Brain pericyte (primary cell): ENCODE data around the gene TROAP.
"Not testable (repeated sequence)": the region's sequence is repeated elsewhere in the genome, so short reads cannot be mapped to it uniquely, and the experiment has no call there.

Experiments used
- DNase-seq: peaks from one replicate; pipeline ENCODE4 v3.0.0-alpha.2; 2012; ENCODE audit warnings: low read depth, low spot score

TROAP gene

GRCh38 chr12:49366652-49367380 is 43.8 kb downstream of the TROAP start:
- DNase-seq, result peak; percentile 86

- DNase-seq, result no peak
Measured at GRCh38 chr12:49367381-49368239, 44.6 kb downstream of the TROAP start, which contains the start of gene SPATS2. Gene SPATS2 (plus strand): TSS chr12:49367462. CDS start chr12:49461013, 93,551 bp downstream.

GRCh38 chr12:49368240-49368600 is 45.2 kb downstream of the TROAP start:
- DNase-seq, result no peak

- DNase-seq, result no peak
Measured at GRCh38 chr12:49369411-49370145, 46.5 kb downstream of the TROAP start.

GRCh38 chr12:49370539-49370938 is 47.5 kb downstream of the TROAP start:
- no peak for DNase-seq

- no peak for DNase-seq
Measured at GRCh38 chr12:49375406-49375805, 52.4 kb downstream of the TROAP start.

- DNase-seq, result no peak
Measured at GRCh38 chr12:49377386-49377785, 54.3 kb downstream of the TROAP start.

GRCh38 chr12:49380184-49380583 is 57.1 kb downstream of the TROAP start:
- not testable (repeated sequence) for DNase-seq
